HG03280 (cell line): ENCODE measurements around the gene CNGA3.

ENCODE experiments used
- ATAC-seq: cut with Tn5 transposase; IDR thresholded peaks from one replicate; pipeline ENCODE4 v1.9.1; 2021; ENCODE audit warnings: mild to moderate bottlenecking, moderate library complexity; ENCODE audit not compliant: unreplicated experiment

Gene CNGA3

DNA sequence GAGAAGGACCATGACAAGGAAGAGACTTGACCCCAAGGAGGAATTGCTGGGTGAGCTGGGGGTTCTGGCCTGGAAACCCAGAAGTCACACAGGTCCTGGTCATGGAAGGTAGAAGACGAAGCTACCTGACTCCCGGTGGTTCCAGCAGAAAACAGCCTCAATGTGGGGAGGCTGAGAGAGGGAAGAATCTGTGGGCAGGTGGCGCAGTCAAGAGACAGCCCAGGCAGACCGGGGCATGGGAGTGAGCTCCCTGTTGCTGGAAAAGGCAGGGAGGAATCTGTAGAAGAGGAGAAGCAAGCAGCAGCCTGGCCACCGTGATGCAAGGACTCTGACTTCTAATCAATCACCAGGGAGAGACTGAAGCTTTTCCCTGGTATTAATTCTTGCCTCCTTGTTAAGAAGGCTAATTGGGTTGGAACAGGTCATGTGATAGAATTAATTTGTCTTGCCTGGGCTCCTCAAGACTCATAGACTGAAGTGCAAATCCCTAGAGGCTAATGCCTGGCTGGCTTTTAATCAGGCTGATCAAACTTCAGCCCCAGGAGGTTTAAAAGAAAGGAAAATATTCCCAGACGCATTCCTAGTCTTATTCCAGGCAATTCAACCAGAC lies 30.1 kb downstream of the CNGA3 start:
- ATAC-seq = no peak

DNA sequence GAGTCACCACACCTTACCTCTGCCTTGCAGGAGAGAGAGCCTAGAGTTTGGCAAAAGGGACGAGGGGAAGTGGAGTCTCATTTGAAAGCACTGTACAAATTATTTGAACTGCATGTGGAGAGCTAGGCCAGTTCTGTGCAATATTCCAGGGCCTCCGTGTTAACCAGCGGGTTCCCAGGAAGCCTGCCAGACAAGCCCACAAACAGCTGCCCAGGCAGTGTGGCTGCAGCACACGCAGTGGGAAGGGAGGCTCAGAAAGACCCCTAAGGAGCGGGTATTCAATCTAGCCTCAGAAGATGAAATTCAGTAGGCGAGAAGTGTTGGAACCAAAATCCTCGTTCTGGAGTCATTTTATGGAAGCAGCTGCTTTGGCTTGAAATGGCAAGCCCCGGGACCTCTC lies 30.7 kb downstream of the CNGA3 start:
- no peak for ATAC-seq

DNA sequence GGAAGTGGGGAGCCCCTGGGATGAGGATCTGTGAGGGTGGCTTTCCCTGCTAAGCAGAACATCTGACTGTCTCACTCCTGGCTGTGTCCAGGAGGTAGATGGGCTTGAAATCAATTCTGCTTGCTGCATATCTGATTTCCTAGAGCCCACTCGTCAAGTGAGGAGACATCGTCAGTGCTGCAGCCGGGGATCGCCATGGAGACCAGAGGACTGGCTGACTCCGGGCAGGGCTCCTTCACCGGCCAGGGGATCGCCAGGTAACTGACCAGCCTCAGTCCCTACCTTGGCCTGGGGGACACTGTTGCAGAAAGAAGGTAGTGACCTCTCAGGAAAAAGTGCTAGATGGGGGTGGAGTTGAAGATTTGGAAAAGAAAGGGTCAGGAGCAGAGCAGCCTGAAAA lies 31.3 kb downstream of the CNGA3 start:
- no peak for ATAC-seq

DNA sequence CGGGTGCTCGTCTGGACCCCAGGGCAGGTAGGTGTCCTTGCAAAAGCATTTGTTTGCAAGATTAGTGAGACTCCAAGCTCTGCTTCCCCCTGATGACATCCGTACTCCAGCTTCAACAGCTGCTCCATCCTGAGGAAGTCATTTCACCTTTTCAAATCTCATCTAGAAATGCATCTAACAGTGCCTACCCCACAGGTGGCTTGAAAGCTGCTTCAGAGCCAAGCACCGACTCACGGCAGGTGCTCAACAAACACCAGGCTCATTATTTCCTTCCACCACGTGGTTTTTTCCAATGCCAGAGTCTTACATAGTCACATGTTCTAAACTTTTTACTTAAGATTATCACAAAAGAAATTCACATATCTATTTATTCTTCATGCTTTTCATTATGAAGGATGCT lies 31.9 kb downstream of the CNGA3 start:
- no peak for ATAC-seq

- ATAC-seq = no peak
Observed at GRCh38 chr2:98378901-98379300, 32.6 kb downstream of the CNGA3 start.

DNA sequence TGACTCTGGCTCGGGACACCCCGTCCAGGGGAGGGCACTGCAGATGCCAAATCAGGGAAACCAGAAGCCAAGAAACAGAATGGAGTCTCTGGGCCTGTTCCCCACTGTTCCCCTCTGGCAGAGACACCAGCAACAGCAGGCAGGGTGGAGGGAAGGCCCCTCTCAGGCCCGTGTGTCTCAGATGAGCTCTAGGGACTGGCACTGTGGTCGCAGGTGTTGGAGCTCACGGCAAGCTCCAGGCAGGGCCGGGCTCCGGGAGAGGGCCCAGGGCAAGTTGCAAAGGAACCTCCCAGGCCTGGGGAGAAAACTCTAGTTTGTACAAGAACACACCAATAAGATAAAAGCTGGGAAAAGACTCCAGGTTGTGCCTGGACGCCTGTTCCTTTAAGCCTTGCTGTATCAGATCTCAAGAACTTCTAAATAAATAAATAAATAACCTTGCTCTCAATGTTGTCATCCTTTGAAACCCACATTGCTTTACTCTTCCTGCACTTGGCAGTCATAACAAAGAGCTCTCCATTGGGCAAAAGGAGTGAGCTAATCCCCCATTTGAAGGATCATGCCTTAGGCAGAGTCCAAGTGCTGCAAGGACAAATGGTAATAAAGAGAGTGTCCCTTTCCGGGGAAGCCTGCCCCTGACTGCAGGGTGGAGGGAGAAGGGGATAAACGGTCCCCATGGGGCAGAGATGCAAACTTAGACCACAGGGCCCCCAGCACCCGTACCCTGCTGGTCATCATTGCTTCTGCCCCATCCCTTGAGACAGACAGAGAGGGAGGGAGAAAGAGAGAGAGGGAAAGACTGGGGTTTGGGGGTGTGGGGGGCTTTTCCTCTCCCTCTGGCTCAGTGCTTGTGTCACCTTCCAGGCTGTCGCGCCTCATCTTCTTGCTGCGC lies 33.3 kb downstream of the CNGA3 start:
- no peak for ATAC-seq

- no peak for ATAC-seq
Observed at GRCh38 chr2:98380203-98380535, 33.9 kb downstream of the CNGA3 start.

DNA sequence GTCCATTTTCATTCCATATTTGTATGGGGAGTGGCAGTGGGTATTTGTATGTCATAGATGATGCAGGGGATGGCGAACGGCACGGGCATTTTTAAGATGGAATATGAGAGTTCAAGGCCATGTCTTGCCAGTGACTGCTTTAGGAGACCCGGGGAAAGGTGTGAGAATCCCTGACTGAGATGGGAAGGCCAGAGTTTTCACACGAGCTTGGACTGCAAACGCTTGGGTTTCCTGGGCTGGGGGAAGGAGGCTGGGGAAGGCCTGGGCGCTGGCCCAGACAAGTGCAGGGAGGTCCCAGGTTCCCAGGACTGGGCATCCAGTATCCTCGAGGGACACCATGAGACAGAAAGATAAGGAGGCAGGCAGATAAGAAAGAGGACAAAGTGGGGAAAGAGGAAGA lies 35.2 kb downstream of the CNGA3 start:
- no peak for ATAC-seq

DNA sequence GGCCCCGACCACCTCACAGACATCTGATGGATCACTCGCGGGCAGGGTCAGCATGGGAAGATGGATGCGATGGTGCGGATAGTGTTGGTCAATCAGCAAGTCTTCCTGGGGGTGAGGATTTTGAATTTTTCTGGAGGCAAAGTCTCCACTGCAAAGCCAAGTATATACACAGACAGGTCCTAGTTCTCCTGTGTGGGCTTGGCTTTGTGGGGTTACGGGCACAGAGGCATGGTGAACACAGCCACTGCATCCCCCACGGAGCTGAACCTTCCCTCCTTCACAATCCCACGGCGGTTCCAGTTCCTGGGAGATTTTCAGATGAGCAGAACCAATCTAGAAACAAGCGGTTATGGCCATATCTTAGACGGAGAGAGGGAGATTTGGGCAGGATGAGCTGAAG lies 35.8 kb downstream of the CNGA3 start:
- ATAC-seq = no peak

GRCh38 chr2:98382739-98383138 lies 36.5 kb downstream of the CNGA3 start:
- no peak for ATAC-seq

DNA sequence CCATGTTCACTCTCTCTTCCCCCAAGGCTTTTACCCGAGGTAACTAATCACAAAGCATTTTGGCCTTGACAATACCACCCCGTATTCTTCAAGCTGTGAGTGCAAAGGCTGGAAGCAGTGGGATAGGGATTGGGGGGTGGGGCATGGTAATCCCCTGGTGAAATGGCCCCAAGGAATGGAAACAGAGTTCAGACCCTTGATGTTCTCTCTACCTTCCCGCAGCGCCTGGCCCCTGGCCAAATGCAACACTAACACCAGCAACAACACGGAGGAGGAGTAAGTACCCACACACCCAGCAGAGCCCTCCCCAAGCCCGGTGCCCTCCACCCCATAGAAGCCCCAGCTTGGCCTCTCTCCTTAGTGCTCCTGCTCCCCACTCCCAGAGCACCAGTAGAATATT lies 36.9 kb downstream of the CNGA3 start:
- no peak for ATAC-seq

DNA sequence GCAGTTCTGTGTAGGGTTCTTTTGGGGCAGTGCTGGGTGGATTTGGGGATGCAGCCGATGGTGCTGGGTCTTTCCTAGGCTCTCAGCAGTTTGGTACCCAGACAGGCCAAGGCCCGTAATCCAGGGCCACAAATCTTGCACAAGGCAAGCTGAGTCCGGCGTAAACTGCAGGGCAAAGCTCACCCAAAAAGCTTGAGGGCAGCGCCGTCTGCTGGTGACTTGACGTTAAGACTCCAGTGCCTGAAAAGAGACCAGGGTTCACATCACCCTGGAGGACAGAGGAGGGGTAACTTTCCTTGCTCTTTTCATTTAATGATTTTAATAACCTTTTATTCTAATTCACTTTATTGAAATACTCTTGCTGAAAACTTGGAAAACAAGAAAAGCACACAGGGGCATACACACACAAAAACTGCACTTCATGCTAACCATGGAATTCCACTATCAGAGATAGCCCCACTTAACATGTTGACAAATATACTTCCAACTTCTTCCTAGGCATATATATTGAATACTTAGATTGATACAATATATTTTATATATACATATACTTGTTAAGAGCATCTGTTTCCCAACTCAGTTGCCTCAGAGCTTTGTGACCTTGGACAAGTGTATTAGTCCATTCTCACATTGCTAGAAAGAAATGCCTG lies 38.9 kb downstream of the CNGA3 start:
- peak; percentile 76 for ATAC-seq

GRCh38 chr2:98387478-98387877 lies 41.2 kb downstream of the CNGA3 start:
- no peak for ATAC-seq

DNA sequence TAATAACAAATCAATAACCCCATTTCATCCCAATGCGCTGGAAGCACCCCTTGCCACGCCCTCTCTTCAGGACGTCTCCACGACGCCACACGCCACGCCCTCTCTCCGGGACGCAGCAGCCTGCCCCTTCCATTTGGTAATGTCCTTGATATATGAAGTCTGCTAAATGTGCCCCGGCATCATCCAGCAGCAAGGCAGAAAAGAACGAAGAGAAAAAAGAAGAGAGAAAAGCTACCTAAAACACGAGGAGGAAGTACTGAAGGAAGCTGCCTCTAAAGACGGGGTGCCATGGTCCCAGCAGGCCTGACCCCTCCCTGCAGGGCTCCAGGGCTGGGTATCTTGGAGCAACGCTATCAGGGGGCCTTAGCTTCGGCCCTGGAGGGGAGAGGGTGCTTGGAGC lies 41.8 kb downstream of the CNGA3 start:
- no peak for ATAC-seq

GRCh38 chr2:98388601-98389250 lies 42.5 kb downstream of the CNGA3 start:
- ATAC-seq = no peak

DNA sequence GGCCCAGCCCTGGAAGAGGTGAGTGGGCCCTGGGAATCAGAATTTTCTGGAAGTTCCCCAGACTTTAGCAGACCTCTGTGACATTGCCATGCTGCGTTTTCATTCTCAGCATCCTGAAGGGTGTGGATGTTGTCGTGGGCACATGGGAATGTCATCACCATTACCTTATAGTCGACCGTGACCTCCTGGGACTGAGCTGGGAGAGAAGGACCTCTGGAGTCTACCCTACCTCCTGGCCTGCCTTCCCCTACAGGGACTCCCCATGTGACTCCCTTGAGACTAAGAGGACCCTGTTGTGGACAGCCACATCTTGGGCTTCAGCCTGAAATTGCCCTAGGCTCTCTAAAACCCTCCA lies 43.0 kb downstream of the CNGA3 start:
- no peak for ATAC-seq

- no peak for ATAC-seq
Observed at GRCh38 chr2:98390571-98391476, 44.6 kb downstream of the CNGA3 start.

- ATAC-seq = no peak
Observed at GRCh38 chr2:98391581-98392270, 45.5 kb downstream of the CNGA3 start.

- no peak for ATAC-seq
Observed at GRCh38 chr2:98393354-98393753, 47.1 kb downstream of the CNGA3 start.

- ATAC-seq = no peak
Observed at GRCh38 chr2:98394595-98395153, 48.4 kb downstream of the CNGA3 start.
